ENCODE data around the gene DZANK1. TPM values are rescaled to one million over a fixed set of nuclear protein-coding genes. Genes with fewer than 3 reads are reported as not detected.

The DZANK1 gene
- total RNA-seq, 1 experiment from 2014 or later, result 1.7 TPM

DNA sequence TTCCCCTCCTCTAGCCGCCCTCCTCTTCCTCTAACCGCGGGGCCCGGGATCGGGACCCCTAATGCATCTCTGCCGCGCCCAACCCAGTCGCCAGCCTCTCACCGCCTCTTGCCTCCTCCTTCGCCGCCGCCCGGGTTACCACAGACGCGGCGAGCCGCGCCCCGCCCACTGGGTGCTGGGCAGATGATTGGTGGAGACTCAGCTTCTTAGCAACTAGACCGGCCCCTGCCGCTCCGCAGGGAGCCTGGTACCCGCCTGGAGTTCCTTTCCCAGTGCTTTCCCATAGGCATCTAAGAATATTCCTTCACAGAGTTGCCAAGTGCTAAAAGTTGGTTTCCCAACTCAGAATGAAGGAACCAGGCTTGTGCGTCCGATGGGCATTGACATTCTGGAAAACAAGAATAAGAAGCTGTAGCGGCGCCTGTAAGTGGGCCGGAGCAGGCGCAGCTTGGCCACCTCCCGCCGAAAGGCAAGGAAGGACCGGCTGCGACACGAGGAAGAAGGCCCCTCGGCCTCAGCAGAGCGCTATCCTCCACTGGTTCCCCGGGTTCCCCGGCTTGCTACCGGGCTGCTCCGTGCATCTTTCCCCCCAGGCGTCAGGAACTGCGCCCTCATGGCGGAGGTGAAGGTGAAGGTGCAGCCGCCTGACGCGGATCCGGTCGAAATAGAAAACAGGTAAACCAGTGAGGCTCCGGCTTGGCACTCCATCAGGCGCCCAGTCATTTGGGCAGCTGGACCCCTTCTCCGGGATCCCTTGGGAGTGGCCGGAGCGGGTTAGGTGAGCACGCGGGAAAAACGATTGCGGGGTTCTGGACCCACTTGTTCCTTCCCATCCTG is at the start of gene DZANK1, which contains the start of gene POLR3F (continued):
- TF ChIP-seq, protein P1, sequence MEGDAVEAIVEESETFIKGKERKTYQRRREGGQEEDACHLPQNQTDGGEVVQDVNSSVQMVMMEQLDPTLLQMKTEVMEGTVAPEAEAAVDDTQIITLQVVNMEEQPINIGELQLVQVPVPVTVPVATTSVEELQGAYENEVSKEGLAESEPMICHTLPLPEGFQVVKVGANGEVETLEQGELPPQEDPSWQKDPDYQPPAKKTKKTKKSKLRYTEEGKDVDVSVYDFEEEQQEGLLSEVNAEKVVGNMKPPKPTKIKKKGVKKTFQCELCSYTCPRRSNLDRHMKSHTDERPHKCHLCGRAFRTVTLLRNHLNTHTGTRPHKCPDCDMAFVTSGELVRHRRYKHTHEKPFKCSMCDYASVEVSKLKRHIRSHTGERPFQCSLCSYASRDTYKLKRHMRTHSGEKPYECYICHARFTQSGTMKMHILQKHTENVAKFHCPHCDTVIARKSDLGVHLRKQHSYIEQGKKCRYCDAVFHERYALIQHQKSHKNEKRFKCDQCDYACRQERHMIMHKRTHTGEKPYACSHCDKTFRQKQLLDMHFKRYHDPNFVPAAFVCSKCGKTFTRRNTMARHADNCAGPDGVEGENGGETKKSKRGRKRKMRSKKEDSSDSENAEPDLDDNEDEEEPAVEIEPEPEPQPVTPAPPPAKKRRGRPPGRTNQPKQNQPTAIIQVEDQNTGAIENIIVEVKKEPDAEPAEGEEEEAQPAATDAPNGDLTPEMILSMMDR (IDR thresholded peaks at IDR 0.05 in 2 of 3, conservative IDR thresholded peaks at IDR 0.05 in 1 of 3; ENCODE audit: borderline replicate concordance in 1 of 3, insufficient read depth in 1 of 3, low read depth in 2 of 3, low read length in 2 of 3), result no peak
- TF ChIP-seq EGR1 (IDR thresholded peaks at IDR 0.05; ENCODE audit: low read depth) (no peak), YY1 (IDR thresholded peaks at IDR 0.05; ENCODE audit: extremely low read depth, insufficient replicate concordance, low read depth, low read length) (no peak)

DNA sequence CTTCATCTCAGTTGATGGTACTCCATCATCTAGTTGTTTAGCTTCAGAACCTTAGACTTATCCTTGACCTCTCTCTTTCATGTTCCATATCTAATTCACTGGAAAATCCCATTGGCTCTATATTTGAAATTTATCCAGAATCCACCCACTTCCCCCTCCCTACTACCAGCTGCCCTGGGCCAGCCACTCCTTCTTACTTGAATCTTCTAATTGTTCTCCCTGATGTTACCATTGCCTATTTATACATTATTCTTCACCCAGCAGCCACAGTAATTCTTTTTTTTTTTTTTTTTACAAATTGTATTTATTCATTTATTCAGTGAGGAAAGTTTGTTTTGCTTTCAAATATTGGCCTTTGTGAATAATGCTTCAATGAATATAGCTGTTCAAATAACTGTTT is 49.1 kb upstream of the DZANK1 start:
- peaks cover 23% of the 10 kb centered on the region for H3K79me2 ChIP-seq (ENCODE audit: insufficient read depth, low read length)
- no peak for DNase-seq (ENCODE audit: low read depth, low spot score)
- RAD21 ChIA-PET (ENCODE audit: low non-redundant PET in 1 of 2, low total read pairs in 2 of 2, uncharacterized antibody in 2 of 2, unreplicated experiment in 2 of 2), result no interaction called here
- no peaks in the 10 kb centered on the region for H3K4me1 ChIP-seq (ENCODE audit: control insufficient read depth in 1 of 2, insufficient read depth in 2 of 2, low read length in 2 of 2)
- no peak for ATAC-seq
- H3K4me2 ChIP-seq (ENCODE audit: low read length), result no peak overlapping the region
- H3K4me3 ChIP-seq (replicated peaks in 1 of 2; ENCODE audit: low read depth in 1 of 2, low read length in 2 of 2), result no peak overlapping the region
- no peaks in the 10 kb centered on the region for H3K9me3 ChIP-seq (ENCODE audit: control insufficient read depth in 1 of 2, insufficient read depth in 1 of 2, low read depth in 1 of 2, low read length in 2 of 2)
- POLR2A ChIA-PET, result interaction anchor here (0.8 to 1.8 kb wide), 2 partner anchors 8 to 9 kb away, joined by 3 to 10 read pairs; partner anchors contain the start of gene SEC23B
- H3K27ac ChIP-seq (ENCODE audit: low read depth, low read length), result no peak overlapping the region
- no peak overlapping the region for H3K9ac ChIP-seq (ENCODE audit: low read length)
- intact Hi-C loops (cut with micrococcal nuclease), result no loop called here
- H3K27me3 ChIP-seq (ENCODE audit: insufficient read depth, low read length), result no peaks in the 10 kb centered on the region
- no peaks in the 10 kb centered on the region for H3K9me2 ChIP-seq (ENCODE audit: insufficient read depth)
- H4K20me1 ChIP-seq (ENCODE audit: insufficient read depth), result no peaks in the 10 kb centered on the region
- H2AFZ ChIP-seq (ENCODE audit: low read depth, low read length, poor library complexity, severe bottlenecking), result no peak overlapping the region
- BruUV-seq (replicated peaks), result no TSS peak
- H3K36me3 ChIP-seq (ENCODE audit: control insufficient read depth in 1 of 2, insufficient read depth in 2 of 2, low read length in 2 of 2), result peaks cover 16 to 36% of the 10 kb centered on the region in 2 experiments
- CTCF ChIA-PET, result no interaction called here
- TF ChIP-seq ZNF274 (IDR thresholded peaks at IDR 0.05; ENCODE audit: low read depth, low read length) (no peak), POLR2AphosphoS5 (IDR thresholded peaks at IDR 0.05; ENCODE audit: low read depth, low read length) (no peak), POLR2A (IDR thresholded peaks at IDR 0.05; ENCODE audit: borderline replicate concordance, extremely low read depth, insufficient read depth, insufficient read length) (no peak), ELF1 (IDR thresholded peaks at IDR 0.05; ENCODE audit: borderline replicate concordance, low read depth) (no peak), EGR1 (IDR thresholded peaks at IDR 0.05; ENCODE audit: low read depth) (no peak), EZH2phosphoT487 (IDR thresholded peaks at IDR 0.05; ENCODE audit: borderline replicate concordance) (no peak), TCF7L2 (IDR thresholded peaks at IDR 0.05; ENCODE audit: borderline replicate concordance, extremely low read depth, insufficient read depth, insufficient read length) (no peak), SIN3A (IDR thresholded peaks at IDR 0.05; ENCODE audit: low read depth) (no peak), RAD21 (IDR thresholded peaks at IDR 0.05; ENCODE audit: low read depth) (no peak), CEBPB (IDR thresholded peaks at IDR 0.05; ENCODE audit: low read depth) (no peak), YY1 (IDR thresholded peaks at IDR 0.05; ENCODE audit: extremely low read depth, insufficient replicate concordance, low read depth, low read length) (no peak)
- TF ChIP-seq, protein P2, sequence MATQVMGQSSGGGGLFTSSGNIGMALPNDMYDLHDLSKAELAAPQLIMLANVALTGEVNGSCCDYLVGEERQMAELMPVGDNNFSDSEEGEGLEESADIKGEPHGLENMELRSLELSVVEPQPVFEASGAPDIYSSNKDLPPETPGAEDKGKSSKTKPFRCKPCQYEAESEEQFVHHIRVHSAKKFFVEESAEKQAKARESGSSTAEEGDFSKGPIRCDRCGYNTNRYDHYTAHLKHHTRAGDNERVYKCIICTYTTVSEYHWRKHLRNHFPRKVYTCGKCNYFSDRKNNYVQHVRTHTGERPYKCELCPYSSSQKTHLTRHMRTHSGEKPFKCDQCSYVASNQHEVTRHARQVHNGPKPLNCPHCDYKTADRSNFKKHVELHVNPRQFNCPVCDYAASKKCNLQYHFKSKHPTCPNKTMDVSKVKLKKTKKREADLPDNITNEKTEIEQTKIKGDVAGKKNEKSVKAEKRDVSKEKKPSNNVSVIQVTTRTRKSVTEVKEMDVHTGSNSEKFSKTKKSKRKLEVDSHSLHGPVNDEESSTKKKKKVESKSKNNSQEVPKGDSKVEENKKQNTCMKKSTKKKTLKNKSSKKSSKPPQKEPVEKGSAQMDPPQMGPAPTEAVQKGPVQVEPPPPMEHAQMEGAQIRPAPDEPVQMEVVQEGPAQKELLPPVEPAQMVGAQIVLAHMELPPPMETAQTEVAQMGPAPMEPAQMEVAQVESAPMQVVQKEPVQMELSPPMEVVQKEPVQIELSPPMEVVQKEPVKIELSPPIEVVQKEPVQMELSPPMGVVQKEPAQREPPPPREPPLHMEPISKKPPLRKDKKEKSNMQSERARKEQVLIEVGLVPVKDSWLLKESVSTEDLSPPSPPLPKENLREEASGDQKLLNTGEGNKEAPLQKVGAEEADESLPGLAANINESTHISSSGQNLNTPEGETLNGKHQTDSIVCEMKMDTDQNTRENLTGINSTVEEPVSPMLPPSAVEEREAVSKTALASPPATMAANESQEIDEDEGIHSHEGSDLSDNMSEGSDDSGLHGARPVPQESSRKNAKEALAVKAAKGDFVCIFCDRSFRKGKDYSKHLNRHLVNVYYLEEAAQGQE (IDR thresholded peaks at IDR 0.05; ENCODE audit: low read depth), result no peak
- TF ChIP-seq, protein P3, sequence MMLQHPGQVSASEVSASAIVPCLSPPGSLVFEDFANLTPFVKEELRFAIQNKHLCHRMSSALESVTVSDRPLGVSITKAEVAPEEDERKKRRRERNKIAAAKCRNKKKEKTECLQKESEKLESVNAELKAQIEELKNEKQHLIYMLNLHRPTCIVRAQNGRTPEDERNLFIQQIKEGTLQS (IDR thresholded peaks at IDR 0.05), result no peak
- TF ChIP-seq, protein P4, sequence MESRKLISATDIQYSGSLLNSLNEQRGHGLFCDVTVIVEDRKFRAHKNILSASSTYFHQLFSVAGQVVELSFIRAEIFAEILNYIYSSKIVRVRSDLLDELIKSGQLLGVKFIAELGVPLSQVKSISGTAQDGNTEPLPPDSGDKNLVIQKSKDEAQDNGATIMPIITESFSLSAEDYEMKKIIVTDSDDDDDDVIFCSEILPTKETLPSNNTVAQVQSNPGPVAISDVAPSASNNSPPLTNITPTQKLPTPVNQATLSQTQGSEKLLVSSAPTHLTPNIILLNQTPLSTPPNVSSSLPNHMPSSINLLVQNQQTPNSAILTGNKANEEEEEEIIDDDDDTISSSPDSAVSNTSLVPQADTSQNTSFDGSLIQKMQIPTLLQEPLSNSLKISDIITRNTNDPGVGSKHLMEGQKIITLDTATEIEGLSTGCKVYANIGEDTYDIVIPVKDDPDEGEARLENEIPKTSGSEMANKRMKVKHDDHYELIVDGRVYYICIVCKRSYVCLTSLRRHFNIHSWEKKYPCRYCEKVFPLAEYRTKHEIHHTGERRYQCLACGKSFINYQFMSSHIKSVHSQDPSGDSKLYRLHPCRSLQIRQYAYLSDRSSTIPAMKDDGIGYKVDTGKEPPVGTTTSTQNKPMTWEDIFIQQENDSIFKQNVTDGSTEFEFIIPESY (IDR thresholded peaks at IDR 0.05; ENCODE audit: extremely low read depth, insufficient replicate concordance, low read length), result no peak

Data from HCT116 (cell line).